HepG2 (cell line): ENCODE results near the gene GLRX2. TPM values are rescaled to one million over a fixed set of nuclear protein-coding genes. Genes with fewer than 3 reads are reported as not detected.

Source experiments
- ATAC-seq: fragments of 200-7000 bp; cut with Tn5 transposase; 3 replicates; pipeline ENCODE4 v1.9.1; 2020; ENCODE audit warnings: mild to moderate bottlenecking, moderate library complexity
- BruUV-seq: library from RNA; stranded (reverse); fragments of 400-500 nt; replicated peaks from 2 replicates; lab custom pipeline; 2021; lab: Mats Ljungman, UMichigan
- CTCF ChIA-PET: fragments of 300-600 bp; formaldehyde crosslinking; extraction: SDS; loops from one replicate; lab custom pipeline; 2021; ENCODE audit warnings: low total read pairs, inconsistent platforms, low intra/inter-chr PET ratio; lab: Yijun Ruan, JAX
- POLR2A ChIA-PET: fragments of 350-600 bp; sonication (Branson Sonifier 250); formaldehyde crosslinking; loops from one replicate; lab custom pipeline; 2020; ENCODE audit warnings: antibody characterized with exemption, inconsistent platforms; lab: Yijun Ruan, JAX
- DNase-seq: peaks from one replicate; pipeline ENCODE4 v3.0.0-alpha.2; 2015; ENCODE audit warnings: low spot score
- FAIRE-seq: peaks from 3 replicates; lab custom pipeline; 2011; peaks lifted over from hg19 to GRCh38; lab: Jason Lieb, UNC
- H2AFZ ChIP-seq: one replicate; pipeline ENCODE4 v1.6.1; 2011; ENCODE audit warnings: low read length, inconsistent platforms
- H3K27ac ChIP-seq: fragments of 300-600 bp; 3 replicates; pipeline ENCODE4 v1.8.0; 2011; ENCODE audit warnings: mixed run types, mild to moderate bottlenecking, mixed read lengths, low read length, inconsistent platforms; ENCODE audit not compliant: insufficient read depth; ENCODE audit errors: extremely low read length
- H3K27me3 ChIP-seq, 2 experiments: fragments of 200-600 bp in 1 of 2; 2 replicates in 1 of 2; 3 replicates in 1 of 2; pipeline versions ENCODE4 v1.6.0 to v1.8.0; 2011; ENCODE audit warnings: low read length in 2 of 2, mild to moderate bottlenecking in 2 of 2, moderate library complexity in 2 of 2, inconsistent platforms in 1 of 2; ENCODE audit not compliant: insufficient read depth in 2 of 2, control insufficient read depth in 1 of 2
- H3K36me3 ChIP-seq, 2 experiments: fragments of 200-600 bp in 1 of 2; replicated peaks in 1 of 2; 2 replicates in 1 of 2; 3 replicates in 1 of 2; pipeline versions ENCODE4 v1.5.1 to v1.8.0; 2011; ENCODE audit warnings: low read length in 2 of 2, inconsistent platforms in 1 of 2; ENCODE audit not compliant: insufficient read depth in 2 of 2, control insufficient read depth in 1 of 2
- H3K4me1 ChIP-seq: 2 replicates; pipeline ENCODE4 v1.5.1; 2012; ENCODE audit warnings: low read length, inconsistent platforms; ENCODE audit not compliant: insufficient read depth
- H3K4me2 ChIP-seq: 2 replicates; pipeline ENCODE4 v1.6.0; 2011; ENCODE audit warnings: low read depth, low read length, inconsistent platforms
- H3K4me3 ChIP-seq, 3 experiments: fragments of 200-600 bp in 1 of 3; sonication (generic), shearing (Covaris generic) in 1 of 3; replicated peaks in 1 of 3; 2 replicates each; pipeline ENCODE4 v1.5.1; 2011 to 2016; ENCODE audit warnings: low read length in 3 of 3, inconsistent platforms in 2 of 3, low read depth in 2 of 3, mild to moderate bottlenecking in 2 of 3, control low read depth in 1 of 3, mixed read lengths in 1 of 3; ENCODE audit not compliant: insufficient read depth in 1 of 3
- H3K79me2 ChIP-seq: one replicate; pipeline ENCODE4 v1.6.1; 2011; ENCODE audit warnings: low read length, inconsistent platforms; ENCODE audit not compliant: insufficient read depth
- H3K9ac ChIP-seq: 2 replicates; pipeline ENCODE4 v1.6.0; 2011; ENCODE audit warnings: mild to moderate bottlenecking, low read depth, low read length, inconsistent platforms; ENCODE audit not compliant: insufficient read depth
- H3K9me3 ChIP-seq: 2 replicates; pipeline ENCODE4 v1.5.1; 2012; ENCODE audit warnings: mild to moderate bottlenecking, low read length
- H4K20me1 ChIP-seq: 2 replicates; pipeline ENCODE4 v1.6.0; 2011; ENCODE audit warnings: inconsistent platforms, mild to moderate bottlenecking, low read length, moderate library complexity; ENCODE audit not compliant: insufficient read depth
- BRD4 ChIP-seq: sonication (generic); formaldehyde crosslinking; IDR thresholded peaks from 2 replicates; pipeline ENCODE4 v1.4.0; 2020; ENCODE audit warnings: missing genetic modification reagents
- DPF2 ChIP-seq: sonication (generic); formaldehyde crosslinking; IDR thresholded peaks from 2 replicates; pipeline ENCODE4 v1.4.0; 2020; ENCODE audit warnings: mild to moderate bottlenecking, low read depth, missing genetic modification reagents, borderline replicate concordance
- GTF3A ChIP-seq: sonication (generic); formaldehyde crosslinking; conservative IDR thresholded peaks from 2 replicates; pipeline ENCODE4 v1.4.0; 2020; ENCODE audit warnings: mild to moderate bottlenecking, missing genetic modification reagents
- HNF4G ChIP-seq, 2 experiments: sonication (generic) in 1 of 2; formaldehyde crosslinking in 1 of 2; IDR thresholded peaks; 2 replicates each; pipeline versions ENCODE4 v1.4.0 to v1.6.1; 2011 to 2020; ENCODE audit warnings: borderline replicate concordance in 2 of 2, low read depth in 2 of 2, mild to moderate bottlenecking in 2 of 2, low read length in 1 of 2, missing genetic modification reagents in 1 of 2, moderate library complexity in 1 of 2
- MEF2D ChIP-seq: sonication (generic); formaldehyde crosslinking; IDR thresholded peaks from 2 replicates; pipeline ENCODE4 v1.5.1; 2020; ENCODE audit warnings: mild to moderate bottlenecking, missing genetic modification reagents
- RELA ChIP-seq: sonication (generic); formaldehyde crosslinking; IDR thresholded peaks from 2 replicates; pipeline ENCODE4 v1.4.0; 2020; ENCODE audit warnings: missing genetic modification reagents
- SIX1 ChIP-seq: sonication (generic); formaldehyde crosslinking; IDR thresholded peaks from 2 replicates; pipeline ENCODE4 v1.4.0; 2020; ENCODE audit warnings: missing genetic modification reagents, borderline replicate concordance
- TOPORS ChIP-seq: sonication (generic); formaldehyde crosslinking; IDR thresholded peaks from 2 replicates; pipeline ENCODE4 v1.8.0; 2023; ENCODE audit warnings: mild to moderate bottlenecking, missing genetic modification reagents
- ZNF30 ChIP-seq: sonication (generic); formaldehyde crosslinking; IDR thresholded peaks from 2 replicates; pipeline ENCODE4 v1.5.0; 2020; ENCODE audit warnings: mild to moderate bottlenecking, missing genetic modification reagents
- ZNF7 ChIP-seq: IDR thresholded peaks from 2 replicates; pipeline ENCODE4 v1.6.1; 2016; ENCODE audit warnings: missing biosample characterization, missing genetic modification reagents
- WGBS: methylation state at CpG from one replicate; pipeline ENCODE4 v1.1.6; 2017; ENCODE audit warnings: low lambda C conversion rate; 5-methylcytosine and 5-hydroxymethylcytosine counted together
- in situ Hi-C: cut with HindIII; loops from 2 replicates; pipeline ENCODE4 v1.10.0; 2017; ENCODE audit warnings: low pct_unique_long_range_greater_than_20kb; ENCODE audit not compliant: extremely low pct_ligation_motif_present
- intact Hi-C: fragments of 100-400 bp; cut with micrococcal nuclease; formaldehyde crosslinking; loops from one replicate; pipeline ENCODE4 v1.10.0; 2022; ENCODE audit not compliant: unreplicated experiment
- polyA plus RNA-seq, 8 experiments: library from polyadenylated mRNA; depleted of rRNA in 3 of 8; stranded (reverse) in 7 of 8; unstranded in 1 of 8; fragments of >200 nt; fragmentation: Illumina TruSeq in 4 of 8; extraction: Trizol in 4 of 8; gene quantifications; 2 replicates each; pipeline versions ENCODE4 v1.2.1 to v1.2.3, GENCODE V29; 2011 to 2016; ENCODE audit warnings: low read depth in 4 of 8, missing spikeins in 1 of 8, mixed read lengths in 1 of 8; ENCODE audit not compliant: insufficient read depth in 1 of 8
- total RNA-seq, 5 experiments: library from RNA; depleted of rRNA; stranded (reverse); fragments of >200 nt; fragmentation: Illumina TruSeq; extraction: Trizol; gene quantifications; 2 replicates each; pipeline ENCODE4 v1.2.3, GENCODE V29; 2016; ENCODE audit warnings: low read depth in 1 of 5
- TF ChIP-seq, protein P1 (sequence below), 2 experiments: fragments of 450-650 bp in 1 of 2; sonication (generic) in 1 of 2; formaldehyde crosslinking in 1 of 2; IDR thresholded peaks; 2 replicates each; pipeline versions ENCODE4 v1.6.1 to v1.8.0; 2016 to 2022; ENCODE audit warnings: antibody characterized with exemption in 1 of 2, mild to moderate bottlenecking in 1 of 2, missing genetic modification reagents in 1 of 2
- TF ChIP-seq, protein P2 (sequence below): sonication (generic); formaldehyde crosslinking; IDR thresholded peaks from 2 replicates; pipeline ENCODE4 v1.4.0; 2020; ENCODE audit warnings: missing genetic modification reagents
- TF ChIP-seq, protein P3 (sequence below): conservative IDR thresholded peaks from 2 replicates; pipeline ENCODE4 v1.6.1; 2018; ENCODE audit warnings: missing genetic modification reagents

Gene GLRX2
- total and polyA plus RNA-seq, 2 of the 13 experiments (the other 11 are each of a cell fraction or from before 2014, with no cell fraction given): 11.9 to 39.0 TPM

DNA sequence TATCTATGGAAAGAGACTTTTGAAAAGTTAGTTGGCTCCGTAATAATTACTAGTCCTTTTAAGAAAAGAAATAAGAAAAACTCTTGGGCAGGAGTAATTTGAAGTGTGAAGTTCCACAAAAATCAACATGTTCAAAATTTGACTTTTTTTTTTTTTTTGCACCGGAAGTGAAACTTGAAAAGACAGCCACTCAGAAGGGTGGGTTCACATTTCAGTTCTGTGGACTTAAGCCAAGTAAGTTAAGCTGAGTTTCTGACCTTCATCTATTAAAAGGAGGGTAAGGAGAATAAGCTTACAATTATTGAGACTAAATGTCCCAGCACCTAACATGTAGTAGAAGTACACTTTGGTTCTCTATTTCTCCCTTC lies 34.8 kb downstream of the GLRX2 start:
- WGBS: 95% methylated on average over 2 of the region's 2 CpGs
- Histone ChIP-seq H3K36me3 (peaks cover 0 to 20% of the 10 kb centered on the region in 2 experiments; a peak in 2 of 5 replicates), H3K4me3 (no peak overlapping the region), H3K79me2 (peaks cover 30% of the 10 kb centered on the region), H4K20me1 (no peaks in the 10 kb centered on the region), H3K4me2 (no peak overlapping the region), H2AFZ (no peak overlapping the region), H3K27me3 (no peaks in the 10 kb centered on the region), H3K9ac (no peak overlapping the region), H3K27ac (no peak overlapping the region), H3K4me1 (no peaks in the 10 kb centered on the region), H3K9me3 (no peaks in the 10 kb centered on the region)
- ChIA-PET CTCF (no interaction called here), POLR2A (interaction anchor here (1.0 kb wide), 1 partner anchor 12 kb away, joined by 3 read pairs; the partner anchor contains the start of gene UCHL5)
- BruUV-seq: no TSS peak
- FAIRE-seq: no peak
- DNase-seq: no peak
- TF ChIP-seq, protein P1, sequence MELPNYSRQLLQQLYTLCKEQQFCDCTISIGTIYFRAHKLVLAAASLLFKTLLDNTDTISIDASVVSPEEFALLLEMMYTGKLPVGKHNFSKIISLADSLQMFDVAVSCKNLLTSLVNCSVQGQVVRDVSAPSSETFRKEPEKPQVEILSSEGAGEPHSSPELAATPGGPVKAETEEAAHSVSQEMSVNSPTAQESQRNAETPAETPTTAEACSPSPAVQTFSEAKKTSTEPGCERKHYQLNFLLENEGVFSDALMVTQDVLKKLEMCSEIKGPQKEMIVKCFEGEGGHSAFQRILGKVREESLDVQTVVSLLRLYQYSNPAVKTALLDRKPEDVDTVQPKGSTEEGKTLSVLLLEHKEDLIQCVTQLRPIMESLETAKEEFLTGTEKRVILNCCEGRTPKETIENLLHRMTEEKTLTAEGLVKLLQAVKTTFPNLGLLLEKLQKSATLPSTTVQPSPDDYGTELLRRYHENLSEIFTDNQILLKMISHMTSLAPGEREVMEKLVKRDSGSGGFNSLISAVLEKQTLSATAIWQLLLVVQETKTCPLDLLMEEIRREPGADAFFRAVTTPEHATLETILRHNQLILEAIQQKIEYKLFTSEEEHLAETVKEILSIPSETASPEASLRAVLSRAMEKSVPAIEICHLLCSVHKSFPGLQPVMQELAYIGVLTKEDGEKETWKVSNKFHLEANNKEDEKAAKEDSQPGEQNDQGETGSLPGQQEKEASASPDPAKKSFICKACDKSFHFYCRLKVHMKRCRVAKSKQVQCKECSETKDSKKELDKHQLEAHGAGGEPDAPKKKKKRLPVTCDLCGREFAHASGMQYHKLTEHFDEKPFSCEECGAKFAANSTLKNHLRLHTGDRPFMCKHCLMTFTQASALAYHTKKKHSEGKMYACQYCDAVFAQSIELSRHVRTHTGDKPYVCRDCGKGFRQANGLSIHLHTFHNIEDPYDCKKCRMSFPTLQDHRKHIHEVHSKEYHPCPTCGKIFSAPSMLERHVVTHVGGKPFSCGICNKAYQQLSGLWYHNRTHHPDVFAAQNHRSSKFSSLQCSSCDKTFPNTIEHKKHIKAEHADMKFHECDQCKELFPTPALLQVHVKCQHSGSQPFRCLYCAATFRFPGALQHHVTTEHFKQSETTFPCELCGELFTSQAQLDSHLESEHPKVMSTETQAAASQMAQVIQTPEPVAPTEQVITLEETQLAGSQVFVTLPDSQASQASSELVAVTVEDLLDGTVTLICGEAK (IDR thresholded peaks at IDR 0.05): no peak
- TF ChIP-seq, protein P1 (CRISPR knock-in tag; IDR thresholded peaks at IDR 0.05): no peak
- TF ChIP-seq TOPORS (CRISPR knock-in tag) (no peak), GTF3A (CRISPR knock-in tag) (no peak), RELA (CRISPR knock-in tag) (no peak), SIX1 (CRISPR knock-in tag) (no peak), HNF4G (IDR thresholded peaks at IDR 0.05; ENCODE audit: borderline replicate concordance, low read depth, low read length) (no peak), HNF4G (CRISPR knock-in tag; IDR thresholded peaks at IDR 0.05; ENCODE audit: borderline replicate concordance, low read depth) (no peak), BRD4 (CRISPR knock-in tag) (no peak), ZNF30 (CRISPR knock-in tag) (no peak), MEF2D (CRISPR knock-in tag) (no peak), DPF2 (CRISPR knock-in tag) (no peak), ZNF7 (CRISPR knock-in tag) (no peak)
- TF ChIP-seq, protein P2, sequence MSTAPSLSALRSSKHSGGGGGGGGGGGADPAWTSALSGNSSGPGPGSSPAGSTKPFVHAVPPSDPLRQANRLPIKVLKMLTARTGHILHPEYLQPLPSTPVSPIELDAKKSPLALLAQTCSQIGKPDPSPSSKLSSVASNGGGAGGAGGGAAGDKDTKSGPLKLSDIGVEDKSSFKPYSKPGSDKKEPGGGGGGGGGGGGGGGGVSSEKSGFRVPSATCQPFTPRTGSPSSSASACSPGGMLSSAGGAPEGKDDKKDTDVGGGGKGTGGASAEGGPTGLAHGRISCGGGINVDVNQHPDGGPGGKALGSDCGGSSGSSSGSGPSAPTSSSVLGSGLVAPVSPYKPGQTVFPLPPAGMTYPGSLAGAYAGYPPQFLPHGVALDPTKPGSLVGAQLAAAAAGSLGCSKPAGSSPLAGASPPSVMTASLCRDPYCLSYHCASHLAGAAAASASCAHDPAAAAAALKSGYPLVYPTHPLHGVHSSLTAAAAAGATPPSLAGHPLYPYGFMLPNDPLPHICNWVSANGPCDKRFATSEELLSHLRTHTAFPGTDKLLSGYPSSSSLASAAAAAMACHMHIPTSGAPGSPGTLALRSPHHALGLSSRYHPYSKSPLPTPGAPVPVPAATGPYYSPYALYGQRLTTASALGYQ (CRISPR knock-in tag): no peak
- TF ChIP-seq, protein P3, sequence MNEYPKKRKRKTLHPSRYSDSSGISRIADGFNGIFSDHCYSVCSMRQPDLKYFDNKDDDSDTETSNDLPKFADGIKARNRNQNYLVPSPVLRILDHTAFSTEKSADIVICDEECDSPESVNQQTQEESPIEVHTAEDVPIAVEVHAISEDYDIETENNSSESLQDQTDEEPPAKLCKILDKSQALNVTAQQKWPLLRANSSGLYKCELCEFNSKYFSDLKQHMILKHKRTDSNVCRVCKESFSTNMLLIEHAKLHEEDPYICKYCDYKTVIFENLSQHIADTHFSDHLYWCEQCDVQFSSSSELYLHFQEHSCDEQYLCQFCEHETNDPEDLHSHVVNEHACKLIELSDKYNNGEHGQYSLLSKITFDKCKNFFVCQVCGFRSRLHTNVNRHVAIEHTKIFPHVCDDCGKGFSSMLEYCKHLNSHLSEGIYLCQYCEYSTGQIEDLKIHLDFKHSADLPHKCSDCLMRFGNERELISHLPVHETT: no peak
- in situ Hi-C loops: no loop called here
- intact Hi-C loops: no loop called here
- no peak for ATAC-seq
